Measurements from ENCODE around the gene ST8SIA4.
"Not testable (repeated sequence)": the region's sequence is repeated elsewhere in the genome, so short reads cannot be mapped to it uniquely, and the experiment has no call there.

The ST8SIA4 gene

GRCh38 chr5:100828071-100828897 lies 74.8 kb downstream of the ST8SIA4 start:
- DNase-seq = peak; percentile 63 to 65

GRCh38 chr5:100827481-100827889 lies 75.6 kb downstream of the ST8SIA4 start:
- peak in 1 of 2 donors; percentile 13 for DNase-seq

- peak; percentile 64 to 81 for DNase-seq
These were observed 76.9 kb downstream of the ST8SIA4 start for GRCh38 chr5:100826133-100826532.

- no peak for DNase-seq
These were observed 78.4 kb downstream of the ST8SIA4 start for GRCh38 chr5:100824635-100825034.

GRCh38 chr5:100823812-100824211 lies 79.3 kb downstream of the ST8SIA4 start:
- no peak for DNase-seq

- no peak for DNase-seq
These were observed 81.3 kb downstream of the ST8SIA4 start for GRCh38 chr5:100821751-100822150.

GRCh38 chr5:100818340-100818739 lies 84.7 kb downstream of the ST8SIA4 start:
- no peak for DNase-seq

GRCh38 chr5:100803397-100803796 lies 99.7 kb downstream of the ST8SIA4 start:
- DNase-seq = no peak

GRCh38 chr5:100802208-100802607 lies 100.9 kb downstream of the ST8SIA4 start:
- no peak for DNase-seq

- no peak for DNase-seq
These were observed 102.5 kb downstream of the ST8SIA4 start for GRCh38 chr5:100800562-100800961.

- no peak for DNase-seq
These were observed 103.9 kb downstream of the ST8SIA4 start for GRCh38 chr5:100799166-100799565.

- no peak for DNase-seq
These were observed 105.2 kb downstream of the ST8SIA4 start for GRCh38 chr5:100797861-100798260.

GRCh38 chr5:100796851-100797250 lies 106.2 kb downstream of the ST8SIA4 start:
- DNase-seq = no peak

GRCh38 chr5:100794844-100795243 lies 108.2 kb downstream of the ST8SIA4 start:
- DNase-seq = no peak

GRCh38 chr5:100794218-100794617 lies 108.9 kb downstream of the ST8SIA4 start:
- DNase-seq = no peak

- no peak for DNase-seq
These were observed 110.3 kb downstream of the ST8SIA4 start for GRCh38 chr5:100792781-100793180.

- DNase-seq = no peak
These were observed 111.7 kb downstream of the ST8SIA4 start for GRCh38 chr5:100791391-100791790.

- DNase-seq = no peak
These were observed 112.1 kb downstream of the ST8SIA4 start for GRCh38 chr5:100790951-100791350.

GRCh38 chr5:100790170-100790665 lies 112.9 kb downstream of the ST8SIA4 start:
- DNase-seq = peak; percentile 16 to 17

- DNase-seq = no peak
These were observed 113.4 kb downstream of the ST8SIA4 start for GRCh38 chr5:100789694-100790093.

GRCh38 chr5:100788417-100788816 lies 114.7 kb downstream of the ST8SIA4 start:
- DNase-seq = no peak

GRCh38 chr5:100787648-100788047 lies 115.4 kb downstream of the ST8SIA4 start:
- DNase-seq = no peak

- DNase-seq = not testable (repeated sequence)
These were observed 117.5 kb downstream of the ST8SIA4 start for GRCh38 chr5:100785536-100785935.

- DNase-seq = peak; percentile 64 to 72
These were observed 122.7 kb downstream of the ST8SIA4 start for GRCh38 chr5:100780376-100780870.

Data from inflammatory macrophage (primary cell).